ENCODE results near the gene CDC14C.
"Not testable (repeated sequence)": the region's sequence is repeated elsewhere in the genome, so short reads cannot be mapped to it uniquely, and the experiment has no call there.

Gene CDC14C

GRCh38 chr7:48909887-48910286 lies 14.5 kb upstream of the CDC14C start:
- not testable (repeated sequence) for H3K9me3 ChIP-seq (ENCODE audit: control insufficient read depth in 1 of 2, low read length in 2 of 2); H3K4me1 ChIP-seq (ENCODE audit: control insufficient read depth in 1 of 2, insufficient read depth in 2 of 2, low read length in 2 of 2); H3K4me3 ChIP-seq (ENCODE audit: low read depth in 1 of 2, low read length in 2 of 2); H3K36me3 ChIP-seq (ENCODE audit: control insufficient read depth in 1 of 2, insufficient read depth in 2 of 2, low read length in 2 of 2); H3K27me3 ChIP-seq (ENCODE audit: control insufficient read depth in 1 of 2, insufficient read depth in 2 of 2, low read length in 2 of 2); H3K9ac ChIP-seq (ENCODE audit: low read depth in 1 of 2, low read length in 2 of 2); H3K27ac ChIP-seq (ENCODE audit: low read depth, low read length)

- H3K27ac ChIP-seq (ENCODE audit: low read depth, low read length) = no peak overlapping the region
- no peaks in the 10 kb centered on the region for H3K36me3 ChIP-seq (ENCODE audit: control insufficient read depth in 1 of 2, insufficient read depth in 2 of 2, low read length in 2 of 2)
- H3K9ac ChIP-seq (ENCODE audit: low read depth in 1 of 2, low read length in 2 of 2) = no peak overlapping the region
- no peaks in the 10 kb centered on the region for H3K27me3 ChIP-seq (ENCODE audit: control insufficient read depth in 1 of 2, insufficient read depth in 2 of 2, low read length in 2 of 2)
- no peaks in the 10 kb centered on the region for H3K4me1 ChIP-seq (ENCODE audit: control insufficient read depth in 1 of 2, insufficient read depth in 2 of 2, low read length in 2 of 2)
- H3K9me3 ChIP-seq (ENCODE audit: control insufficient read depth in 1 of 2, low read length in 2 of 2) = peaks cover 0 to 4% of the 10 kb centered on the region in 2 donors
- no peak overlapping the region for H3K4me3 ChIP-seq (ENCODE audit: low read depth in 1 of 2, low read length in 2 of 2)
Measured at GRCh38 chr7:48931481-48931880, 7.1 kb downstream of the CDC14C start.

- Histone ChIP-seq H3K36me3 (ENCODE audit: control insufficient read depth in 1 of 2, insufficient read depth in 2 of 2, low read length in 2 of 2) (no peaks in the 10 kb centered on the region), H3K9me3 (ENCODE audit: control insufficient read depth in 1 of 2, low read length in 2 of 2) (peaks cover 0 to 4% of the 10 kb centered on the region in 2 donors), H3K4me1 (ENCODE audit: control insufficient read depth in 1 of 2, insufficient read depth in 2 of 2, low read length in 2 of 2) (no peaks in the 10 kb centered on the region), H3K27me3 (ENCODE audit: control insufficient read depth in 1 of 2, insufficient read depth in 2 of 2, low read length in 2 of 2) (no peaks in the 10 kb centered on the region), H3K27ac (ENCODE audit: low read depth, low read length) (no peak overlapping the region), H3K9ac (ENCODE audit: low read depth in 1 of 2, low read length in 2 of 2) (no peak overlapping the region), H3K4me3 (ENCODE audit: low read depth in 1 of 2, low read length in 2 of 2) (no peak overlapping the region)
Measured at GRCh38 chr7:48932126-48932910, 8.0 kb downstream of the CDC14C start.

GRCh38 chr7:48933549-48934085 lies 9.3 kb downstream of the CDC14C start:
- Histone ChIP-seq H3K27me3 (ENCODE audit: control insufficient read depth in 1 of 2, insufficient read depth in 2 of 2, low read length in 2 of 2) (no peaks in the 10 kb centered on the region), H3K9me3 (ENCODE audit: control insufficient read depth in 1 of 2, low read length in 2 of 2) (peaks cover 0 to 4% of the 10 kb centered on the region in 2 donors), H3K36me3 (ENCODE audit: control insufficient read depth in 1 of 2, insufficient read depth in 2 of 2, low read length in 2 of 2) (no peaks in the 10 kb centered on the region), H3K9ac (ENCODE audit: low read depth in 1 of 2, low read length in 2 of 2) (no peak overlapping the region), H3K4me3 (ENCODE audit: low read depth in 1 of 2, low read length in 2 of 2) (no peak overlapping the region), H3K4me1 (ENCODE audit: control insufficient read depth in 1 of 2, insufficient read depth in 2 of 2, low read length in 2 of 2) (no peaks in the 10 kb centered on the region), H3K27ac (ENCODE audit: low read depth, low read length) (no peak overlapping the region)

- Histone ChIP-seq H3K4me1 (ENCODE audit: control insufficient read depth in 1 of 2, insufficient read depth in 2 of 2, low read length in 2 of 2) (no peaks in the 10 kb centered on the region), H3K36me3 (ENCODE audit: control insufficient read depth in 1 of 2, insufficient read depth in 2 of 2, low read length in 2 of 2) (no peaks in the 10 kb centered on the region), H3K9ac (ENCODE audit: low read depth in 1 of 2, low read length in 2 of 2) (no peak overlapping the region), H3K4me3 (ENCODE audit: low read depth in 1 of 2, low read length in 2 of 2) (no peak overlapping the region), H3K27me3 (ENCODE audit: control insufficient read depth in 1 of 2, insufficient read depth in 2 of 2, low read length in 2 of 2) (no peaks in the 10 kb centered on the region), H3K9me3 (ENCODE audit: control insufficient read depth in 1 of 2, low read length in 2 of 2) (peaks cover 0 to 7% of the 10 kb centered on the region in 2 donors), H3K27ac (ENCODE audit: low read depth, low read length) (no peak overlapping the region)
Measured at GRCh38 chr7:48938539-48939295, 14.4 kb downstream of the CDC14C start.

- Histone ChIP-seq H3K4me3 (ENCODE audit: low read depth in 1 of 2, low read length in 2 of 2) (no peak overlapping the region), H3K27me3 (ENCODE audit: control insufficient read depth in 1 of 2, insufficient read depth in 2 of 2, low read length in 2 of 2) (no peaks in the 10 kb centered on the region), H3K27ac (ENCODE audit: low read depth, low read length) (no peak overlapping the region), H3K4me1 (ENCODE audit: control insufficient read depth in 1 of 2, insufficient read depth in 2 of 2, low read length in 2 of 2) (no peaks in the 10 kb centered on the region), H3K9ac (ENCODE audit: low read depth in 1 of 2, low read length in 2 of 2) (no peak overlapping the region), H3K36me3 (ENCODE audit: control insufficient read depth in 1 of 2, insufficient read depth in 2 of 2, low read length in 2 of 2) (no peaks in the 10 kb centered on the region), H3K9me3 (ENCODE audit: control insufficient read depth in 1 of 2, low read length in 2 of 2) (peaks cover 0 to 3% of the 10 kb centered on the region in 2 donors)
Measured at GRCh38 chr7:48943279-48943990, 19.1 kb downstream of the CDC14C start.

- no peaks in the 10 kb centered on the region for H3K36me3 ChIP-seq (ENCODE audit: control insufficient read depth in 1 of 2, insufficient read depth in 2 of 2, low read length in 2 of 2)
- H3K4me3 ChIP-seq (ENCODE audit: low read depth in 1 of 2, low read length in 2 of 2) = no peak overlapping the region
- no peak overlapping the region for H3K9ac ChIP-seq (ENCODE audit: low read depth in 1 of 2, low read length in 2 of 2)
- H3K9me3 ChIP-seq (ENCODE audit: control insufficient read depth in 1 of 2, low read length in 2 of 2) = peaks cover 0 to 5% of the 10 kb centered on the region in 2 donors
- H3K27me3 ChIP-seq (ENCODE audit: control insufficient read depth in 1 of 2, insufficient read depth in 2 of 2, low read length in 2 of 2) = no peaks in the 10 kb centered on the region
- no peak overlapping the region for H3K27ac ChIP-seq (ENCODE audit: low read depth, low read length)
- H3K4me1 ChIP-seq (ENCODE audit: control insufficient read depth in 1 of 2, insufficient read depth in 2 of 2, low read length in 2 of 2) = no peaks in the 10 kb centered on the region
Measured at GRCh38 chr7:48955916-48956315, 31.6 kb downstream of the CDC14C start.

GRCh38 chr7:48959676-48960075 lies 35.3 kb downstream of the CDC14C start:
- H3K4me1 ChIP-seq (ENCODE audit: control insufficient read depth in 1 of 2, insufficient read depth in 2 of 2, low read length in 2 of 2) = no peaks in the 10 kb centered on the region
- H3K27me3 ChIP-seq (ENCODE audit: control insufficient read depth in 1 of 2, insufficient read depth in 2 of 2, low read length in 2 of 2) = no peaks in the 10 kb centered on the region
- no peaks in the 10 kb centered on the region for H3K36me3 ChIP-seq (ENCODE audit: control insufficient read depth in 1 of 2, insufficient read depth in 2 of 2, low read length in 2 of 2)
- H3K9ac ChIP-seq (ENCODE audit: low read depth in 1 of 2, low read length in 2 of 2) = no peak overlapping the region
- H3K27ac ChIP-seq (ENCODE audit: low read depth, low read length) = no peak overlapping the region
- no peak overlapping the region for H3K4me3 ChIP-seq (ENCODE audit: low read depth in 1 of 2, low read length in 2 of 2)
- H3K9me3 ChIP-seq (ENCODE audit: control insufficient read depth in 1 of 2, low read length in 2 of 2) = no peaks in the 10 kb centered on the region

- Histone ChIP-seq H3K4me3 (ENCODE audit: low read depth in 1 of 2, low read length in 2 of 2) (no peak overlapping the region), H3K27ac (ENCODE audit: low read depth, low read length) (no peak overlapping the region), H3K9me3 (ENCODE audit: control insufficient read depth in 1 of 2, low read length in 2 of 2) (no peaks in the 10 kb centered on the region), H3K4me1 (ENCODE audit: control insufficient read depth in 1 of 2, insufficient read depth in 2 of 2, low read length in 2 of 2) (no peaks in the 10 kb centered on the region), H3K36me3 (ENCODE audit: control insufficient read depth in 1 of 2, insufficient read depth in 2 of 2, low read length in 2 of 2) (no peaks in the 10 kb centered on the region), H3K9ac (ENCODE audit: low read depth in 1 of 2, low read length in 2 of 2) (no peak overlapping the region), H3K27me3 (ENCODE audit: control insufficient read depth in 1 of 2, insufficient read depth in 2 of 2, low read length in 2 of 2) (no peaks in the 10 kb centered on the region)
Measured at GRCh38 chr7:48962821-48963505, 38.6 kb downstream of the CDC14C start.
